ENCODE results near the gene WNT9A.

GRCh38 chr1:227937031-227937837, 10.5 kb downstream of the WNT9A start:
- no peak for TF ChIP-seq CTCF (IDR thresholded peaks at IDR 0.05; ENCODE audit: insufficient read depth, low read length)
- TF ChIP-seq GABPA (IDR thresholded peaks at IDR 0.05; ENCODE audit: low read depth): no peak
- no peak for TF ChIP-seq REST (IDR thresholded peaks at IDR 0.05; ENCODE audit: insufficient replicate concordance, low read depth)
